PC-9 (cell line): ENCODE measurements around the gene ACAD11.
A peak's percentile ranks its signal among the peaks of the same experiment; 100 is the strongest.

Experiments used
- EZH2 ChIP-seq: fragments of 200-600 bp; sonication (generic); IDR thresholded peaks from 2 replicates; pipeline ENCODE4 v1.8.0; 2017; ENCODE audit warnings: antibody characterized with exemption, low read depth
- TF ChIP-seq, protein P1 (sequence below): fragments of 200-600 bp; sonication (generic); conservative IDR thresholded peaks from 2 replicates; pipeline ENCODE4 v1.6.1; 2017; ENCODE audit warnings: mixed run types, antibody characterized with exemption, mild to moderate bottlenecking, moderate library complexity

- TF ChIP-seq, protein P1, sequence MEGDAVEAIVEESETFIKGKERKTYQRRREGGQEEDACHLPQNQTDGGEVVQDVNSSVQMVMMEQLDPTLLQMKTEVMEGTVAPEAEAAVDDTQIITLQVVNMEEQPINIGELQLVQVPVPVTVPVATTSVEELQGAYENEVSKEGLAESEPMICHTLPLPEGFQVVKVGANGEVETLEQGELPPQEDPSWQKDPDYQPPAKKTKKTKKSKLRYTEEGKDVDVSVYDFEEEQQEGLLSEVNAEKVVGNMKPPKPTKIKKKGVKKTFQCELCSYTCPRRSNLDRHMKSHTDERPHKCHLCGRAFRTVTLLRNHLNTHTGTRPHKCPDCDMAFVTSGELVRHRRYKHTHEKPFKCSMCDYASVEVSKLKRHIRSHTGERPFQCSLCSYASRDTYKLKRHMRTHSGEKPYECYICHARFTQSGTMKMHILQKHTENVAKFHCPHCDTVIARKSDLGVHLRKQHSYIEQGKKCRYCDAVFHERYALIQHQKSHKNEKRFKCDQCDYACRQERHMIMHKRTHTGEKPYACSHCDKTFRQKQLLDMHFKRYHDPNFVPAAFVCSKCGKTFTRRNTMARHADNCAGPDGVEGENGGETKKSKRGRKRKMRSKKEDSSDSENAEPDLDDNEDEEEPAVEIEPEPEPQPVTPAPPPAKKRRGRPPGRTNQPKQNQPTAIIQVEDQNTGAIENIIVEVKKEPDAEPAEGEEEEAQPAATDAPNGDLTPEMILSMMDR, result peak; percentile 84
- no peak for TF ChIP-seq EZH2
These were observed 123.8 kb downstream of the ACAD11 start for GRCh38 chr3:132535575-132536441.
